ENCODE results near the gene WFDC10A. TPM values are rescaled to one million over a fixed set of nuclear protein-coding genes. Genes with fewer than 3 reads are reported as not detected.
"Not testable (repeated sequence)": the region's sequence is repeated elsewhere in the genome, so short reads cannot be mapped to it uniquely, and the experiment has no call there.

WFDC10A gene
- polyA plus RNA-seq (ENCODE audit: insufficient read length in 4 of 4) = not detected

DNA sequence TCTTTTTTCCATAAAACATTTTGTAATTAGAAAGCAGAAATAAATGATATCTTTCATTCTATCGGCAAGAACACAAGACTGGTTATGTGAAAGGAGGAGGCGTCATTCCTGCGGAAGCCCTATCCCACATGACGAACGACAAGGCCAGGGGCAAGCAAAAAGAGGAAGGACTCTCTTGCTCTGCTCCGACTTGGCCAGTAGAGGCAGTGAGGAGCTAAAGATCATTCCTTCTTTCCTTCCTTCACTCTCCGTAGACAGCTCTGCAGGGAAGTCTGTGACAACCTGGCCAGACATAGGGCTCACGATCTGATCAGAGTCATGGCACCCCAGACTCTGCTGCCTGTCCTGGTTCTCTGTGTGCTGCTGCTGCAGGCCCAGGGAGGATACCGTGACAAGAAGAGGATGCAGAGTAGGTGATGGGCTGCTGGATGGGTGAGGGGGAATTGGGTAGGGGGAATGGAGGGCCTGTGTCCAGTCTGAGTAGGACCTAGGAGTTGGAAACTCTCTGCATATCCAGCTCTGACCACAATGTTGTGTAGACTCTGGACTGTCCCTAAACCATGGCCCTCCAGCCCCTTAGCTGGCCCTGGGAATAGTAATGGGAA lies at the start of gene WFDC10A:
TSS of gene WFDC10A (plus strand) at position 244 of the 605 bp plus-strand sequence. CDS start at position 319, 75 bp downstream.
- no peak for DNase-seq (ENCODE audit: low read depth in 4 of 4, low spot score in 3 of 4)

DNA sequence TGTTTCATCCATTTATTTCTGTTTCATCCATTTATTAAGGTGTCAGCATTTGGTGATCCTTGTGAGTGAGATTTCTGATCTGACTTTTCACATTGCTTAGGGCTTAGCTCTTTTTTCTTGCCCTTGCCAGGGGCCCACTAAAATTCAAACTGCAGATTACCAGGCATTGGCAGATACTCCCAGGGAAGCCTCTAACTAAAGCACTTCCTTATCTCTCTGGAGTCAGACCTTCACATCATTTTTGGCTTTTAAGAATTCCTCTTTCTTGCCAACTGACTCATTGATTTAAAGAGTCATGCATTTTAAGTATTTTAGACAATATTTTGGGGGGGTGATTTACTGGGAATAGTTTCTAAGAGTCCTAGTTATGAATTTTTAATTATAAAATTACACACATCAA lies 47.8 kb upstream of the WFDC10A start:
- no peak for DNase-seq (ENCODE audit: low read depth in 4 of 4, low spot score in 3 of 4)

DNA sequence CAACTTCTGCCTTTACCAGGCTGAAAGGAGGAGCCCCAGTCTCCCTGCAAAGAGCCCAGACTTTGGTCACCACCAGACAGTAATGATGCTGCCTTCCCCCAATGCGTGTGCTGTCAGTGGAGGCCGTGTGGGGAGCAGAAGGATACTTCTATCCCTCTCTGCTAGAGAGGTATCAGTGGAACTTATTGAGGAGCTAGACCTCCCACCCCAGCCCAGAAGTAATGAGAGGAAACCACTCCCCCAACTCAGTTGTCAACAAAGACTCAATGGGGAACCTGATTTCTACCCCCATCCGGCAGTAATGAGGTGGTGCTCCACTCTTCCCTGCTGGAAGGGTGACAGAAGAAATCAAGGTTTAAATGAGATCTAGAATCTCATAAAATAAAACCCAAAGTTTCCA lies 46.0 kb upstream of the WFDC10A start:
- no peak for DNase-seq (ENCODE audit: low read depth in 4 of 4, low spot score in 3 of 4)

DNA sequence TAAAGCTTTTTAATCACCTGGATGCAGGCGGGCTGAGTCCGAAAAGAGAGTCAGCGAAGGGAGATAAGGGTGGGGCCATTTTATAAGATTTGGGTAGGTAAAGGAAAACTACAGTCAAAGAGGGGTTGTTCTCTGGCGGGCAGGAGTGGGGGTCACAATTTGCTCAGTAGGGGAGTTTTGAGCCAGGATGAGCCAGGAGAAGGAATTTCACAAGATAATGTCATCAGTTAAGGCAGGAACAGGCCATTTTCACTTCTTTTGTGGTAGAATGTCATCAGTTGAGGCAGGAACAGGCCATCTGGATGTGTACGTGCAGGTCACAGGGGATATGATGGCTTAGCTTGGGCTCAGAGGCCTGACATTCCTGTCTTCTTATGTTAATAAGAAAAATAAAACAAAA lies 45.2 kb upstream of the WFDC10A start:
- DNase-seq (ENCODE audit: low read depth in 4 of 4, low spot score in 3 of 4) = not testable (repeated sequence)

DNA sequence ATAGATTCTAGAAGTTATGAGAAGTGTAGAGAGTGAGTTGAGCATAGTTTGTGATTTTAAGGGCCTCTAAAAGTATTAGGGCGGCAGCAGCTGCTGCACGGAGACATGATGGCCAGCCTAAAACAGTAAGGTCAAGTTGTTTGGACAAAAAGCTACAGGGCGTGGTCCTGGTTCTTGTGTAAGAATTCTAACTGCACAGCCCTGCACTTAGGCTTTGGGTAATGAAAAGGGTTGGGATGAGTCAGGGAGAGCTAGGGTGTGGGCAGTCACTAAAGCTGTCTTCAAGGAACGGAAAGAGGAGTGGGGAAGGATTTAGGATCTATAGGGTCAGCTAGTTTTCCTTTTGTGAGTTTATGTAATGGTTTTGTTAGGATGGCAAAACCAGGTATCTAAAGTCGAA lies 43.6 kb upstream of the WFDC10A start:
- DNase-seq (ENCODE audit: low read depth in 4 of 4, low spot score in 3 of 4) = not testable (repeated sequence)

DNA sequence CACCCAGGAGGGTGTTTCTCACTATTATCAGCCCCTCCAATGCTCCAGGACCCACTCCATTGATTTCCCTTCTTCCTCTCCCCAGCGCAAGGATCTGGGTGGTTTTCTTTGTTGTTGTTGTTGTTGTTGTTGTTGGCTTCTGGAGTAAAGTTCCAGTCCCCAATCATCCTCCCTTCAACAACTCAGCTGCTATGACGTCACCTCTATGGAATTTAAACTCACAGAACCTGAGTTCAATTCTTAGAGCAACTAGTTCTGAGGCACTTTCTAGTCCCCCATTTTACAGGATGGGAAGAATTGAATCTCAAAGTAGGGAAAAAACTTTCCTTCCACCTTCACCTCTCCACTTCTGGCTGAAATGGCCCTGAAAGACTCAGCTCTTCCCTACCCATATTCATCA lies 40.7 kb upstream of the WFDC10A start:
- no peak for DNase-seq (ENCODE audit: low read depth in 4 of 4, low spot score in 3 of 4)

DNA sequence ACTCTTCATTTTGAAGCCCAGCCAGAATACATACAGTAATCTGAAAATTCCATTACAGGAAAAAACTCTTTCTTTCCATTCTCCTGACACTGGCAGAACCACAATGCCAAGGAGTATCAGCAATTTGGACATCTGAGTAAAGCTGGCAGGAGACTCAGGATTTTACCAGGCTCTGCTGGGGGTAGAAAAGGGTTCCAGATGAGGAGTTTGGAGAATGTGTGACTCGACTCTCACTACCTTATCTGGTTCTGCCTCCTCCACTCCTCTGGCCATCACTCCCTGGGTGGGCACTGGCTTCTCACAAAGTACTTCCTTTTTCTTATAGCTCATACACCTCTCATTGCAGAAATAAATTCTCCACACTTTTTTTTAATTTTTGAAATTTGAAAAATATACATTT lies 39.8 kb upstream of the WFDC10A start:
- no peak for DNase-seq (ENCODE audit: low read depth in 4 of 4, low spot score in 3 of 4)

DNA sequence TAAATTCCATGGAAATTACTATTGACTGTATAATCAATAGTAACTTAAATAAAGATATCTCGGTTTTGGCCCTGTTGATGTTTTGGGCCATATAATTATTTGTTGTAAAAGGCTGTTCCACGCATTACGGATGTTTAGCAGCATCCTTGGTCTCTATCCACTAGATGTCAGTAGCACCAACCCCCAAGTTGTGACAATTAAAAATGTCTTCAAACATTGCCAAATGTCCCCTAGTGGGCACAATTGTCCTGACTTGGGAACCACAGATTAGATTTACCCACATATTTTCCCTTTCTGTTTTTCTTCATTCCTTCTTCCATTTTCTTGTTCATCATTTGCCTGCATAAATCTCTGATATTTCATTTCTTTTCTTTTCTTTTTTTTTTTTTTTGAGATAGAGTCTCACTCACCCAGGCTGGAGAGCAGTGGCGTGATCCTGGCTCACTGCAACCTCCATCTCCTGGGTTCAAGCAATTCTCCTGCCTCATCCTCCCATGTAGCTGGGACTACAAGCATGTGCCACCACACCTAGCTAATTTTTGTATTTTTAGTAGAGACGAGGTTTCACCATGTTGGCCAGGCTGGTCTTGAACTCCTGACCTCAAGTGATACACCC lies 36.9 kb upstream of the WFDC10A start:
- DNase-seq (ENCODE audit: low read depth in 4 of 4, low spot score in 3 of 4) = no peak

DNA sequence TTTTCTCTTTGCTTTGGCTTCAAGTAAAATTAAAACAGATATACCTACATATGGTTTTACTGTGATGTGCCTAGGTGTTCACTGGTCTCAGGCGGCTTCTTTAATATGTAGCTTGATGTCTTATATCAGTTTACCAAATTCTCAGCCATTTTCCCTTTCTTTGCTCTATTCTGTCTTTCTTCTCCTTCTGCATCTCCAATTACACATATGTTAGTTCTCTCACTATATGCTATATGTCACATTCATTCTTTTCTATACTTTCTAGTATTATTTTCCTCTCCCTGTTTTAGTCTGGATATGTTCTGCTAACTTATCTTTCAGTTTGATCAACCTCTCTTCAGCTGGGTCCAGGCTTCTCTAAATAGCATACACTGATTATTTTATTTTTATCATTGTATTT lies 36.0 kb upstream of the WFDC10A start:
- DNase-seq (ENCODE audit: low read depth in 4 of 4, low spot score in 3 of 4) = no peak

DNA sequence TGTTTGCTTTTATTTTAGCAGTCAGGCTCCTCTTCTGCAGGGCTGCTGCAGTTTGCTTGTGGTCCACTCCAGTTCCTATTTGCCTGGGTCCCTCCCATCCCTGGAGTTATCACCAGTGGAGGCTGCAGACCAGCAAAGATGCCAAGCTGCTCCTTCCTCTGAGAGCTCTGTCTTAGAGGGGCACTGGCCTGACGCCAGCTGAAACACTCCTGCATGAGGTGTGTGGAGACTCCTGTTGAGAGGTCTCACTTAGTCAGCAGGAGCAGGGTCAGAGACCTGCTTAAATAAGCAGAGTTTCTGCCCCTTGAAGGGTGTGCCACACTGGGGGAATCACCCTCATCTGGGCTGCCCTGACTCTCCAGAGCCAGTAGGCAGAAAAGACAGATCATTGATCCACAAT lies 34.3 kb upstream of the WFDC10A start:
- DNase-seq (ENCODE audit: low read depth in 4 of 4, low spot score in 3 of 4) = no peak

DNA sequence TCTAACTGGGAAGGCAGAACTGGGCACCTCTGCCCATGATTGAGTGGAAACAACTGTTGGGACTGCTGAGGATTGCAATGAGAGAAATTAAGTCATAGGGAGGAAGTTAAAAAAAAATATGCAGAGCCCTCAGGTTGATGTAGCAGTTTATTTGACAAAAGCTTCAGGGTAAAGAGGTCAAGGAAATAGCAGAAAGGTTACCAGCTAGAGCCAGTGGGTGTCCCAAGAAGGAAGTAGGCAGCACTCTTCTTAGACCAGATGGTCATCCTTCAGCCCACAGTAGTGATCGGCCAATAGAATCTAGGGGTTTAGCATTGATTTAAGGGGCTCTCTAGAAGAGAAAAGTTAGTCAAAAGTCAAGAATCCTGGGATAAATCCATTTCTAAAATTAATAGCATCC lies 21.7 kb upstream of the WFDC10A start:
- no peak for DNase-seq (ENCODE audit: low read depth in 4 of 4, low spot score in 3 of 4)

DNA sequence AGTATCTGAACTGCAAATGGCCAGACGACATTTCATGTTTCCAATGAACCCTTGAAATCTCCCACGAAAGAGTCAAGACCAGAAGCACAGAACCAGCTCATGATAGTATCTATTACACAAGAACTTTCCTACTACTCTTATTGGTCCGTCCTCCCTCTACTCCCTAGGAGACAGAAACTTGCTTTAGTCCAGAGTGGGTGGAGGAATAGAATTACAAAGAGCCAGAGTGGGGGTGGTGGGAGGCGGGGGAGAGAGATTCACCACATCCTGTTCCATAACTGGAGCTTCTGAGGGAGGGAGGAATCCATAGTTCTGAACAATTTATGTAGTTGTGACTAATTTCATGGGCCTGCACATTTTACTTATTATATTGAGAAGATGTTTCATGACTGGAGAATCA lies 18.5 kb upstream of the WFDC10A start:
- DNase-seq (ENCODE audit: low read depth in 4 of 4, low spot score in 3 of 4) = no peak

DNA sequence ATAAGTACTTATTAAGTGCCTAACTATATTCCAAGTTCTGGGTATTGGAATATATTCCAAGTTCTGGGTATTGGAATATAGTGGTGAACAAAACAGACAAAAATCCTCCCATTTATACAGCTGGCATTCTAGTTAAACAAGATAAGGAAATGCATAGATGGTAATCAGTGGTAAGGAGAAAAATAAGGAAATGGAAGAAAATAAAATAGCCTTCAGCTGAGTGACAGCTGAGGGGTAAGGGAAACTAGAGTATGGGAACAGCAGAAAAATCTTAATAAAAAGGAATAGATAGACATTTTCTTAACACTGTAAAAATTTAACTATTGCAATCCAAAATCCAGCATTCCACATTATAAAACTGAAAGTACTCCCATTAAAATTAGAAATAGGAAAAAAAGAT lies 17.2 kb upstream of the WFDC10A start:
- DNase-seq (ENCODE audit: low read depth in 4 of 4, low spot score in 3 of 4) = no peak

DNA sequence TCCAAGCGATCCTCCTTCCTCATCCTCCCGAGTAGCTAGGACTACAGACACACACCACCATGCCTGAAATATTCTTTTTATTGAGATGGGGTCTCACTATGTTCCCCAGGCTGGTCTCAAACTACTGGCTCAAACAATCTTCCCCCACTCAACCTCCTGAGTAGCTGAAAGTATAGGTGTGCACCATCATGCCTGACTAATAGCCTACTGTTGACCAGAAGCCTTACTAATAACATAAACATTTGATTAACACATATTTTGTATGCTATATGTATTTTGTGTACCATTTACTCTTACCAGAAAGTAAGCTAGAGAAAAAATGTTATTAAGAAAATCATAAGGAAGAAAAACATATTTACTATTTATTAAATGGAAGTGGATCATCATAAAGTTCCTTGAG lies 11.9 kb upstream of the WFDC10A start:
- no peak for DNase-seq (ENCODE audit: low read depth in 4 of 4, low spot score in 3 of 4)

DNA sequence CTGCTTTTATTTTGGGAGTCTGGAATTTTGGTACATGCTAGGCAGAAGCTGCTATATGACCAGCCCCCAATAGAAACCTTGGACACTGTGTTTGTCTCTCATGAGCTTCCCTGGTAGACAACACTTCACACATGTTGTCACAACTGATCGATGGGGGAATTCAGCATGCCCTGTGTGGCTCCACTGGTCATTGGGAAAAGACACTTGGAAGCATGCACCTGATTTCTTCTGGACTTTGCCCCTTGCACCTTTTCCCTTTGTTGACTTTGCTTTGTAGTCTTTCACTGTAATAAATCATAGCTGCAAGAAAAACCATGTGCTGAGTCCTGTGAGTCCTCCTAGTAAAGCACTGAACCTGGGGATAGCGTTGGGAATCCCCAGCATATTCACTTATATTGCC lies 7.9 kb upstream of the WFDC10A start:
- no peak for DNase-seq (ENCODE audit: low read depth in 4 of 4, low spot score in 3 of 4)

DNA sequence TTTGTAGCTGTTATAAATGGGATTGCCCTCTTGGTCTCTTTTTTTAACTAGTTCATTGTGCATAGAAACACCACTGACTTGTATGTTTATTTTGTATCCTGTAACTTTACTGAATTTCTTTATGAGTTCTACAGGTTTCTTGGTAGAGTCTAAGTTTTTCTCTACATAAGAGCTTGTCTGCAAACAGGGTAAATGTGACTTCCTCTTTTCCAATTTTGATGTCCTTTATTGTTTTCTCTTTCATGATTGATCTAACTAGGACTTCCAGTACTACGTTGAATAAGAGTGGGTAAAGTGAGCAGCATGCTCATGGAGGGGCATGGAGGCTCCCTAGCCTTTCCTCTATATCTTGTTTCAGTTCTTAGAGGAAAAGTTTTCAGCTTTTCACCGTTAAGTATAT lies 3.0 kb upstream of the WFDC10A start:
- no peak for DNase-seq (ENCODE audit: low read depth in 4 of 4, low spot score in 3 of 4)

DNA sequence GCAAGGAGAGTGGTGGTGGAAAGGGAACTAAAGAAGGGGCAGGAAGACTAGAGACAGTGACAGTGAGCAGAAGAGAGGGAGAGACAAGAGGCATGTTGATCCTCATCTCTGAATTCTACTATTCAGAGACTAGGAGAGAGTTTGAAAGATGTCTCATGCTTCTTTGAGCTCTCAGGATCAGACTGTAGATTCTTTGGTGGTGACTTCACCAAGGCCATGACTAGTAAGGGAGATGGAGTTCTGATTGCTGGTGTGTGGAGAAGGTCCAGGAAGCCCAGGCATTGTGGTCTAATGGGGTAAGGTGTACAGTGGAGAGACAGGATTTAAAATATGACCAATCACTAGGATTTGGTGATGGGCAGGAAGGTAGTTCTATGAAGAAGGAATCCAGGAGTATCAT lies 832 bp downstream of the WFDC10A start:
- no peak for DNase-seq (ENCODE audit: low read depth in 4 of 4, low spot score in 3 of 4)

DNA sequence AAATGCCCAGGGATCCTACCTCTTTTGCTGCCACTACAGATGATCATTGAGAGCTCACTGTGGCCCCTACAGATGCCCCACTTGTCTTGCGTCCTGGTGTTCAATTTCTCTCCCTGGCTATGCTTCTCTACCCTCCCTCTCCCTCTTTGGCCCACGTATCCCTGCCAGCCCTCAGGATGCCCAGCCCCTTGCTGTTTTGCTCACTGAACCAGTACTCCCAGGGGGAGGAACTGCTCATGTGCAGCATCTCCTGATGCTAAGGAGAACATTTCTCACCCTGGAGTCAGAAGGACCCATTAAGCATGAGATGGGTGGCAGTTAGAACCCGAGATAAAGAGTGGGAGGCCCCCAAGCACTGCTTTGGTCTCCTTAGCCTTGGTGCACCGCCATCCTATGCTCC lies 1.6 kb downstream of the WFDC10A start, which contains the start of gene WFDC9:
TSS of gene WFDC9 (minus strand) at position 101 of the 400 bp plus-strand sequence. CDS start 21,103 bp downstream, outside the sequence.
- DNase-seq (ENCODE audit: low read depth in 4 of 4, low spot score in 3 of 4) = no peak

DNA sequence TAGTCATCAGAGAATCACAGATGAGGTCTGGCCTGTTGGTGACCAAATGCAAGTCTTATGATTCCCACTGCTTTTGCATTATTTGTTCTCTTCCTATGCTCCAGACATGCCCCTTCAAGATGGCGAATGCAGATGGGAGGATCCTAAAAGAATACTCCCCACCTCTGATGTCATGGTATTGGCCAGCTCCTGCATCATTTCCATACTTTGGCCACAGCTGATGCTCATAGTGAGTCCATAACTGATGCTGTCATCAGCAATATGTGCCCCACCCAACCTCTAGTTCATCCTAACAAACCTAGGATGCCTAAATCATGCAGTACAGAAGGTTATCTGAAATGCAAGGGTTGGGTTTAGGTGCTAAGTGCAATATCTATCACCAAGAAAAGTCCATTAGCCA lies 7.0 kb downstream of the WFDC10A start:
- no peak for DNase-seq (ENCODE audit: low read depth in 4 of 4, low spot score in 3 of 4)

DNA sequence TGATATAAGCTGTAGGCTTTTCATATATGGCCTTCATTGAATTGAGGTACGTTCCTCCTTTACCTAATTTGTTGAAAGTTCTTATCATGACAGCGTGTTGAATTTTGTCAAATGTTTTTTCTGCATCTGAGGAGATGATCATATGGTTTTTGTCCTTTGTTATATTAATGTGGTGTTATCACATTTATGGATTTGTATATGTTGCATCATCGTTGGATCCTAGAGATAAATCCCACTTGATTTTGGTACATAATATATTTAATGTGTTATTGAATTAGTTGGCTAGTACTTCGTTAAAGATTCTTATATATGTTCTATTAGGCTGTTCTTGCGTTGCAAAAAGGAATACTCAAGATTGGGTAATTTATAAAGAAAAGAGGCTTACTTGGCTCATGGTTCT lies 10.1 kb downstream of the WFDC10A start:
- DNase-seq (ENCODE audit: low read depth in 4 of 4, low spot score in 3 of 4) = no peak

DNA sequence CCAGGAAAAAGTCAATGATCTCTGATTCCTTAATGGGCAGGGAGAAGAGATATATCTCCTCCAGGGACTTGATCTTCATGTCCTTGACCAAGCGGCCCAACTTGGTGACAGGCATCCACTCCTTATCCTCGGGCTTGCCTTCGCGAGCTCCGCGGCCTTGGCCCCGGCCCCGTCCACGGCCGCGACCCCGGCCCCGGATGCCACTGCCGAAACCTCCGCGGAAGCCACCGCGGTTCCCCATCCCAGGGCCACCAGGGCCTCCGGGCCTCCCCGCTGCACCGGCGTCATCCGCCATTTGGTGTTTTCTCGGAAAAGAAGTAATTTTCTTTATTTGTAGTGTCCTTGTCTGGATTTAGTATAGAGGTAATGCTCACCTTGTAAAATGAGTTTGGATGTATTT lies 11.5 kb downstream of the WFDC10A start:
- not testable (repeated sequence) for DNase-seq (ENCODE audit: low read depth in 4 of 4, low spot score in 3 of 4)

DNA sequence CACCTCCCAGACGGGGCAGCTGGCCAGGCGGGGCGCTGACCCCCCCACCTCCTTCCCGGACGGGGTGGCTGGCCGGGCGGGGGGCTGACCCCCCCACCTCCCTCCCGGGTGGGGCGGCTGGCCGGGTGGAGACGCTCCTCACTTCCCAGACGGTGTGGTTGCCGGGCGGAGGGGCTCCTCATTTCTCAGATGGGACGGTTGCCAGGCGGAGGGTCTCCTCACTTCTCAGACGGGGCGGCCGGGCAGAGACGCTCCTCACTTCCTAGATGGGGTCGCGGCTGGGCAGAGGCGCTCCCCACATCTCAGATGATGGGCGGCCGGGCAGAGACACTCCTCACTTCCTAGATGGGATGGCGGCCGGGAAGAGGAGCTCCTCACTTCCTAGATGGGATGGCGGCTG lies 16.3 kb downstream of the WFDC10A start:
- not testable (repeated sequence) for DNase-seq (ENCODE audit: low read depth in 4 of 4, low spot score in 3 of 4)

DNA sequence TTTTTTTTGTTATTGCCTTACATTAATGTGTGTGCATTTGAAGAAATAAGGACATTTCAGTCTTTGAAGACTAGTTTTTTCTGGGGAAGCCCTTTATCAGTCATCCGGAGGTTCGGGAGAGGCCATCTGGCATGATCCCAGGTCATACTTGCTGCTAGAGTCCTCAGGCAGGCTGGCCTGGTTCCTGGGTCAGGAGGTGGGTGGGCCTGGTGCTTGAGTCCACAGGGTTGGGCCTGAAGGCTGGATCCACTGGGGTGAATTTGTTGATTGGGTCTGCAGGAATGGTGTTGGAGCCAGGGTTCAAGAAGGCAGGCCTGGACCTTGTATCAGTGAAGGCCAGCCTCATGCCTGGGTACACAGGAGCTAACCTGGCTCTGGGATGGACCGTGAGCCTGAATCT lies 17.3 kb downstream of the WFDC10A start:
- DNase-seq (ENCODE audit: low read depth in 4 of 4, low spot score in 3 of 4) = no peak
